ENCODE data around the gene MYL4.

Gene MYL4

GRCh38 chr17:47239967-47240651, 31.0 kb downstream of the MYL4 start:
- CTCF ChIA-PET, result interaction anchor here (1.1 kb wide), 1 partner anchor 11 kb away, joined by 3 read pairs; no protein-coding TSS in a partner anchor
- no peak for DNase-seq (ENCODE audit: extremely low spot score)
- POLR2A ChIA-PET, result no interaction called here
- TF ChIP-seq L3MBTL2 (conservative IDR thresholded peaks at IDR 0.05) (no peak), FOXM1 (IDR thresholded peaks at IDR 0.05; ENCODE audit: borderline replicate concordance) (no peak), FOXA1 (IDR thresholded peaks at IDR 0.05) (no peak), NFRKB (IDR thresholded peaks at IDR 0.05) (no peak), FOXK2 (IDR thresholded peaks at IDR 0.05) (no peak), ARNT (IDR thresholded peaks at IDR 0.05) (no peak), TARDBP (IDR thresholded peaks at IDR 0.05) (no peak), BHLHE40 (IDR thresholded peaks at IDR 0.05; ENCODE audit: borderline replicate concordance) (no peak), HDGF (IDR thresholded peaks at IDR 0.05; ENCODE audit: borderline replicate concordance) (no peak), LEF1 (IDR thresholded peaks at IDR 0.05; ENCODE audit: borderline replicate concordance) (no peak), PKNOX1 (IDR thresholded peaks at IDR 0.05) (no peak)

GRCh38 chr17:47240806-47241205, 31.7 kb downstream of the MYL4 start:
- DNase-seq (ENCODE audit: extremely low spot score), result no peak
- ChIA-PET CTCF (interaction anchor here (1.1 kb wide), 1 partner anchor 12 kb away, joined by 3 read pairs; no protein-coding TSS in a partner anchor), POLR2A (no interaction called here)
- TF ChIP-seq NFRKB (IDR thresholded peaks at IDR 0.05) (no peak), ZNF384 (IDR thresholded peaks at IDR 0.05) (no peak), PKNOX1 (IDR thresholded peaks at IDR 0.05) (no peak), TARDBP (IDR thresholded peaks at IDR 0.05) (no peak), LEF1 (IDR thresholded peaks at IDR 0.05; ENCODE audit: borderline replicate concordance) (no peak), FOXA1 (IDR thresholded peaks at IDR 0.05) (no peak), HDGF (IDR thresholded peaks at IDR 0.05; ENCODE audit: borderline replicate concordance) (no peak), L3MBTL2 (conservative IDR thresholded peaks at IDR 0.05) (no peak), ARNT (IDR thresholded peaks at IDR 0.05) (no peak), SUZ12 (IDR thresholded peaks at IDR 0.05) (no peak), FOXK2 (IDR thresholded peaks at IDR 0.05) (no peak), ELF4 (IDR thresholded peaks at IDR 0.05) (no peak), FOXM1 (IDR thresholded peaks at IDR 0.05; ENCODE audit: borderline replicate concordance) (no peak), CTBP1 (IDR thresholded peaks at IDR 0.05; ENCODE audit: borderline replicate concordance) (no peak), SP1 (IDR thresholded peaks at IDR 0.05) (no peak), BHLHE40 (IDR thresholded peaks at IDR 0.05; ENCODE audit: borderline replicate concordance) (no peak)

- ChIA-PET POLR2A (no interaction called here), CTCF (no interaction called here)
- TF ChIP-seq HDGF (IDR thresholded peaks at IDR 0.05; ENCODE audit: borderline replicate concordance) (no peak), FOXK2 (IDR thresholded peaks at IDR 0.05) (no peak), PKNOX1 (IDR thresholded peaks at IDR 0.05) (no peak), ELF4 (IDR thresholded peaks at IDR 0.05) (no peak), CTBP1 (IDR thresholded peaks at IDR 0.05; ENCODE audit: borderline replicate concordance) (no peak), LEF1 (IDR thresholded peaks at IDR 0.05; ENCODE audit: borderline replicate concordance) (no peak), FOXM1 (IDR thresholded peaks at IDR 0.05; ENCODE audit: borderline replicate concordance) (no peak), SUZ12 (IDR thresholded peaks at IDR 0.05) (no peak), L3MBTL2 (conservative IDR thresholded peaks at IDR 0.05) (no peak), NFRKB (IDR thresholded peaks at IDR 0.05) (no peak), FOXA1 (IDR thresholded peaks at IDR 0.05) (no peak), ZNF384 (IDR thresholded peaks at IDR 0.05) (no peak), TARDBP (IDR thresholded peaks at IDR 0.05) (no peak)
- DNase-seq (ENCODE audit: extremely low spot score), result no peak
Observed at GRCh38 chr17:47242648-47243047, 33.5 kb downstream of the MYL4 start.

GRCh38 chr17:47243737-47244598, 34.8 kb downstream of the MYL4 start:
- no peak for DNase-seq (ENCODE audit: extremely low spot score)
- ChIA-PET POLR2A (no interaction called here), CTCF (interaction anchor here (0.7 kb wide), 1 partner anchor 15 kb away, joined by 3 read pairs; no protein-coding TSS in a partner anchor)
- TF ChIP-seq NFRKB (IDR thresholded peaks at IDR 0.05) (no peak), FOXK2 (IDR thresholded peaks at IDR 0.05) (no peak), HDGF (IDR thresholded peaks at IDR 0.05; ENCODE audit: borderline replicate concordance) (no peak), FOXA1 (IDR thresholded peaks at IDR 0.05) (no peak), TARDBP (IDR thresholded peaks at IDR 0.05) (no peak), BHLHE40 (IDR thresholded peaks at IDR 0.05; ENCODE audit: borderline replicate concordance) (no peak), LEF1 (IDR thresholded peaks at IDR 0.05; ENCODE audit: borderline replicate concordance) (no peak), SP1 (IDR thresholded peaks at IDR 0.05) (no peak), ELF4 (IDR thresholded peaks at IDR 0.05) (no peak), FOXM1 (IDR thresholded peaks at IDR 0.05; ENCODE audit: borderline replicate concordance) (no peak), CTBP1 (IDR thresholded peaks at IDR 0.05; ENCODE audit: borderline replicate concordance) (no peak), ZNF384 (IDR thresholded peaks at IDR 0.05) (no peak), L3MBTL2 (conservative IDR thresholded peaks at IDR 0.05) (no peak), ARNT (IDR thresholded peaks at IDR 0.05) (no peak), PKNOX1 (IDR thresholded peaks at IDR 0.05) (no peak), SUZ12 (IDR thresholded peaks at IDR 0.05) (no peak)

Measured in HEK293T (cell line).